ENCODE data around the gene METTL24.

- TF ChIP-seq POLR2A (IDR thresholded peaks at IDR 0.05) (no peak), CTCF (IDR thresholded peaks at IDR 0.05 in 4 of 5, conservative IDR thresholded peaks at IDR 0.05 in 1 of 5) (no peak)
Measured at GRCh38 chr6:110246900-110247546, 111.1 kb downstream of the METTL24 start.
